Lower leg skin (tissue), 4 donors: Measurements from ENCODE around the gene P4HA1. TPM values are rescaled to one million over a fixed set of nuclear protein-coding genes. Genes with fewer than 3 reads are reported as not detected.

Experiments used
- DNase-seq, 2 donors: peaks; one replicate each; pipeline ENCODE4 v3.0.0-alpha.2; 2019; ENCODE audit warnings: low spot score in 2 of 2
- H3K4me3 ChIP-seq: fragments of 200-600 bp; sonication (generic); 2 replicates; pipeline ENCODE4 v1.5.1; 2017; ENCODE audit warnings: mild to moderate bottlenecking, low read depth; ENCODE audit not compliant: poor library complexity, severe bottlenecking
- POLR2A ChIP-seq, 2 donors: fragments of 450-650 bp; IDR thresholded peaks; one replicate each; pipeline ENCODE4 v1.6.1; 2016 to 2017; ENCODE audit warnings: antibody characterized with exemption in 2 of 2, mild to moderate bottlenecking in 1 of 2, moderate library complexity in 1 of 2
- WGBS, 2 donors: methylation state at CpG; one replicate each; pipeline ENCODE4 v1.1.5; 2018; 5-methylcytosine and 5-hydroxymethylcytosine counted together
- intact Hi-C: fragments of 100-400 bp; cut with DNase I; formaldehyde crosslinking; loops from one replicate; pipeline ENCODE4 v1.15.0; 2023; ENCODE audit warnings: low total_unique reads
- total RNA-seq, 4 donors: library from RNA; depleted of rRNA; stranded (reverse); fragments of >200 nt; gene quantifications; one replicate each; pipeline ENCODE4 v1.1.0, GENCODE V29; 2016
- TF ChIP-seq, protein P1 (sequence below), 3 donors: fragments of 450-650 bp; IDR thresholded peaks; one replicate each; pipeline ENCODE4 v1.5.1; 2016; ENCODE audit warnings: antibody characterized with exemption in 3 of 3, mild to moderate bottlenecking in 3 of 3, moderate library complexity in 2 of 3

P4HA1 gene
- total RNA-seq, 4 donors from 2014 or later = 14.3 to 29.5 (median 20.5) TPM

DNA sequence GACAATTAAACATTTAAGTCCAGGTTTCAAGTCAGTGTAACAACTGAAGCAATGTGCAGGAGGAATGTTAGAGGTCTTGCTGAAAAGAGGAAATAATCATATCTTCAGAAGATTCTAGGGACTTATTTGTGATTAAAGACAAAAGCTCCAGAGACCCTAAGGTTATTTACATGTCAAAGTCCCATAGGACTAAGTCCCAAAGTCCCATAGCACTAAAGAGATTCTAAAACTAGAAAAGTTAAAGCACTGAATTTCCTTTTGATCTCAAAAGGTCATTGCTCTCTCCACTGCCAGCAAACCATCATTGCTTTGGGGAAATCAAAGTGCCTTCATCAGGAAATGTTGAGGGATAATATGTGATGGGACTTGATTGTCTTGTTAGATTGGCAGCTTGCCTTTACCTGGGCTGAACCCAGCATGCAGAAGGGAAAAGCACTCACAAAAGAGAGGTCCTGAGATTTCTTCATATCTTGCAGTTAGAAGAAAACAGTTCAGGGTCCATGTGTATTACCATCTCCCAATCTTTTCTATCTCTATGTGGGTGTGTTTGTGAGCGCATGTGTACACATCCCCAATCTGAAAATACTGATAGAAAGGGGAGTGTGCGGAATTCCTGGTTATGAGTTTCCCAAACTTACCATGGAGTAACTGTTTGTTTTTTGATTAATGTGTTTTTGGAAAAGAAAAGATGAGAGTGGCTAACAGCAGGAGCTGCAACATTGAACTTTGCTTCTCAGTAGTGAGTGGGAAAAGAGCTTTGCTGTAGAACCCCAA lies 35.4 kb upstream of the P4HA1 start:
- intact Hi-C loops = no loop called here
- 92 to 97% methylated on average over 2 of the region's 2 CpGs for WGBS, 2 donors
- TF ChIP-seq, protein P1, sequence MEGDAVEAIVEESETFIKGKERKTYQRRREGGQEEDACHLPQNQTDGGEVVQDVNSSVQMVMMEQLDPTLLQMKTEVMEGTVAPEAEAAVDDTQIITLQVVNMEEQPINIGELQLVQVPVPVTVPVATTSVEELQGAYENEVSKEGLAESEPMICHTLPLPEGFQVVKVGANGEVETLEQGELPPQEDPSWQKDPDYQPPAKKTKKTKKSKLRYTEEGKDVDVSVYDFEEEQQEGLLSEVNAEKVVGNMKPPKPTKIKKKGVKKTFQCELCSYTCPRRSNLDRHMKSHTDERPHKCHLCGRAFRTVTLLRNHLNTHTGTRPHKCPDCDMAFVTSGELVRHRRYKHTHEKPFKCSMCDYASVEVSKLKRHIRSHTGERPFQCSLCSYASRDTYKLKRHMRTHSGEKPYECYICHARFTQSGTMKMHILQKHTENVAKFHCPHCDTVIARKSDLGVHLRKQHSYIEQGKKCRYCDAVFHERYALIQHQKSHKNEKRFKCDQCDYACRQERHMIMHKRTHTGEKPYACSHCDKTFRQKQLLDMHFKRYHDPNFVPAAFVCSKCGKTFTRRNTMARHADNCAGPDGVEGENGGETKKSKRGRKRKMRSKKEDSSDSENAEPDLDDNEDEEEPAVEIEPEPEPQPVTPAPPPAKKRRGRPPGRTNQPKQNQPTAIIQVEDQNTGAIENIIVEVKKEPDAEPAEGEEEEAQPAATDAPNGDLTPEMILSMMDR (IDR thresholded peaks at IDR 0.05) = no peak
- no peak for TF ChIP-seq POLR2A (IDR thresholded peaks at IDR 0.05)

DNA sequence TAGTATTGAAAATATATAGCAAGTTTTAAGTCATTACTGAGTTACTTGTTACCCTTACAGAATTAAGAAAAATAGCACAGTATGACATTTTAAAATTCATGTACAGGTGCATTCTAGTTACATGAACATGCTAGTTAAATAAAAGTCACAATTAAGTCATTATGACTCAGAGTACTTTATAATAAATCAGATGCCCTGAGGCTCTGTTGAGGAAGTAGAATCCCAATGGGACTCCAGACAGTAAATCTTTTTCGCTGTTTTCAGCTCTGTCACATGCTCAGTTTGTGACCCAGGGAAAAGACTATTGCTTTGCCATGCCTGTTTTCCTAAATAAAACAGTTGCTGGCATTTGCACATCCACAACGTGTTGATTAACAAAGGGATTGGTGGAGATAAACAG lies 34.6 kb upstream of the P4HA1 start:
- no peak for DNase-seq
- 24 to 28% methylated on average over 2 of the region's 2 CpGs for WGBS, 2 donors
- intact Hi-C loops = no loop called here
- no peak for TF ChIP-seq POLR2A (IDR thresholded peaks at IDR 0.05)
- TF ChIP-seq, protein P1 (IDR thresholded peaks at IDR 0.05) = no peak
- H3K4me3 ChIP-seq = no peak overlapping the region

More for the DNA sequence above, 35.4 kb upstream of the P4HA1 start:
- DNase-seq = no peak
- no peak overlapping the region for H3K4me3 ChIP-seq

DNA sequence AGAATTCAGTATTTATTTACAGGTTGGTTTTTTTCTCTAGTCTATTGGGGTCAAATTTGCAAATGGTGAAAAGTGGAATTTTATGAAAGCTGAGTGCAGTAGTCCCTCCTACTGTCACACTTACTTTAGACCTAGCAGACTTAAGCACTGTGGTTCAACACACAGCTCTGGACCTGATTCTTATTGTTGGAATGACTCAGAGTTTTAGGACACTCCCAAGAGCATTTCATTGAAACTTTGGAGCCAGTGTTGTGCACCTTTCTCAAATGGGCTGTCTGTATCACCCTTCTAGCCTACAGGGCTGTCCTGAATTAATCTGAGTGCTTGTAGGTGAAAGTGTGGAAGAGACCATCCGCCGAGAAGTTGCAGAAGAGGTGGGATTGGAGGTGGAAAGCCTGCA lies 29.7 kb upstream of the P4HA1 start:
- WGBS, 2 donors = 91 to 98% methylated on average over 2 of the region's 2 CpGs
- intact Hi-C loops = no loop called here
- TF ChIP-seq POLR2A (IDR thresholded peaks at IDR 0.05) = no peak
- TF ChIP-seq, protein P1 (IDR thresholded peaks at IDR 0.05) = no peak
- H3K4me3 ChIP-seq = no peak overlapping the region
- DNase-seq = no peak

DNA sequence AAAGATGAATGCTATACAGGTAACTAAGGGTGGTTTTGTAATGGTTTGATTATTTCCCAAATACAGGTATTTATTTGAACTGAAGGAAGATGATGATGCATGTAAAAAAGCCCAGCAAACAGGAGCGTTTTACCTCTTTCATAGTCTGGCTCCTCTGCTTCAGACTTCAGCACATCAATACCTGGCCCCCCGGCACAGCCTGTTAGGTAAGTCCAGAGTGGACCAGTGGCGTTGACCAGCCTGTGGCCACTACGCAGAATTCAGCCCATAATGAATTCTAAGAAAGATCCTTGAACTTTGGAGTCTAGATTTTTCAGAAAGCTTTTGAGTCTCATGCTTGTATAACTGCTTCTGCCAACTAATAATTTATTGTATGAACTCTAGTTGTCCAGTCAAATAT lies 23.3 kb upstream of the P4HA1 start:
- no peak for TF ChIP-seq POLR2A (IDR thresholded peaks at IDR 0.05)
- TF ChIP-seq, protein P1 (IDR thresholded peaks at IDR 0.05) = no peak
- DNase-seq = no peak
- H3K4me3 ChIP-seq = no peak overlapping the region
- 89 to 94% methylated on average over 4 of the region's 4 CpGs for WGBS, 2 donors
- intact Hi-C loops = no loop called here

DNA sequence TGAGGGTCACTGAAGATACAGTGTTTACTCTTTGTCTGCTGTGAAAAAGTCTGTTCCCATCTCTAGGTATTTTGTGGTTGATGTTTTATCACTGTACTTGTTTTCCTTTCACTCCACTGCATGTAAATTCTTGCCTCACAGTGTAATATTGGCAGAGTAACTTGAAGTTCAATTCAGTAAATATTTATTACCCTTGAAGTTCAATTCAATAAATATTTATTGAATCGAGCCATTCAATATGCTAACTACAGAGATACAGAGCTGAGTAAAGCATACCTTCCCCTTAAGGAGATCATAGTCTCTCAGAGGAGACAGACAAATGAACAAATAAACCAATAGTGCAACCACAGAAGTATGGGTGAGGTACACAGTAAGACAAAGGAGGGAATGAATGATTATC lies 22.8 kb upstream of the P4HA1 start:
- no peak overlapping the region for H3K4me3 ChIP-seq
- 48 to 82% methylated on average over 1 of the region's 1 CpG for WGBS, 2 donors
- TF ChIP-seq, protein P1 (IDR thresholded peaks at IDR 0.05) = no peak
- TF ChIP-seq POLR2A (IDR thresholded peaks at IDR 0.05) = no peak
- intact Hi-C loops = no loop called here
- DNase-seq = no peak
